C4-2B (cell line): ENCODE data around the gene VWF.

Experiments used
- CTCF ChIP-seq: fragments of 450-650 bp; conservative IDR thresholded peaks from 2 replicates; pipeline ENCODE4 v1.5.1; 2017; ENCODE audit warnings: mild to moderate bottlenecking
- ZFX ChIP-seq: fragments of 450-650 bp; IDR thresholded peaks from 2 replicates; pipeline ENCODE4 v1.6.1; 2017

DNA sequence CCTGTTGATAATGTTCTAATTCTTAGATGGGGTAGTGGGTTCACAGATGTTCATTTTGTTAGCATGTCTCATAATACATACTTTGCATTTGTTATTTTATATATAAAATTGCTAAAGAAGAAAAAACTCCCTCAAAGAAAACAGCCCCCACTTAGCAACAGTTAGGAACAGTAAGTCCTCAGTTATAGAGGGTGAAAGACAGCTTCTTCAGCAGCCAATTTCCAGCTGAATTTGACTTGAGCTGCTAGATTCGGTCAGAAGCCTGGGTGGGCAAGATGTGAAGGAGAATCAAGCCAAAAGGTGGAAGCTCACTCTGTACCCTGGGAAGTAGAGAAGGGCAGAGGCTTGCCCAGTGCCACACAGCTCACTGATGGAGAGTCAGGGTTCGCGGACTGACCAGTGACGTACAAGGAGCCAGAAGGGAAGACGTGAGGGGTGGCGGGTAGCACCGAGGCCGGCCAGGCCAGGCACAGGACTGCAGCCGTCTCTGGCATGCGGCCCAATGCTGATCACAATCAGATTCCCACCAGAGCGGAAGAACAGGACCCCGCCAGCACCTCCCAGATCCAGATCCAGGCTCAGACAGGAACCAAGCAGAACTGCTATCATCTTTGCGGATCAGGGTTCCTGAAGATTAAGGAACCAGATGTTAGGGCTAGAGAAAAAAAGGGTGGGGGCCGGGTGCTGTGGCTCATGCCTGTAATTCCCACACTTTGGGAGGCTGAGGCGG is 30.4 kb upstream of the VWF start:
- TF ChIP-seq CTCF = no peak
- no peak for TF ChIP-seq ZFX
